Effector CD8-positive, alpha-beta T cell (primary cell): ENCODE data around the gene MYO3B.

Experiments
- DNase-seq: peaks from one replicate; lab custom pipeline; 2025; lab: John Stamatoyannopoulos, UW

MYO3B gene

DNA sequence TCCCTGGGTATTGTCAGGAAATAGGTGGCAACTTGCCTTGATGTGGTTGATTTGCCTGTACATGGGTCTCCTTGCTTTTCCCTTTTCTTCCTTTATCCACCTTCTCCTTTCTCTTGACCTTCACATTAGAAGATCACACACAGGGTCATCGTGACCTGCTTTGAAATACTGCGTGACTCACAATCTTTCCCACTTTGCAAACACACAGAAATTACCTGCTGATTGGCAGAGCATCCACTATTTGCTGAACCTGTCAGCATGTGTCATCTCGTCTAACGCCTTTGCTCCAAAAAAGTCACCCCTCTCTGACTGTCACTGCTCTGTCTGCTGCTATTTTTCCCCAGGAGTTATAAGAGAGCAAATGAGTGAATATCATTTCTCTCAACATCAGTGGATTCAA is 60.8 kb downstream of the MYO3B start:
- DNase-seq: no peak

DNA sequence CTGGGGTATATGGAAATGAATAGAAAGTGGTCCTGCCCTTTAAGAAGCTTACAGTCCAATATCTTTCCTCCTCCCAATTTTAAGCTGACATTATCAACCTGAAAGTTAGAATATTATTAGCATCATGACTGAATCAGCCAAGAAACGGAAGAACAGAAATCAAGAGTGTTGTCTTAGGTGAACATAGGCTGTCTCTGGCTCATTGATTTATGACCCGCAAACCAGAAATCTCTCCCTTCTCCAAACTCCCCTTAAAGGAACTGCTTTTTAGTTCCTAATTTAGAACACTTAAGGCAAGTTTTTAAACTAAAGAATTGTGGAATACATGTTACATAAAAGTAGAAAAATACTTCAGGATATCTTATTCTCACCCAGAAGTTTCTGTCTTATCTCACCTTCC is 62.7 kb downstream of the MYO3B start:
- DNase-seq: no peak

DNA sequence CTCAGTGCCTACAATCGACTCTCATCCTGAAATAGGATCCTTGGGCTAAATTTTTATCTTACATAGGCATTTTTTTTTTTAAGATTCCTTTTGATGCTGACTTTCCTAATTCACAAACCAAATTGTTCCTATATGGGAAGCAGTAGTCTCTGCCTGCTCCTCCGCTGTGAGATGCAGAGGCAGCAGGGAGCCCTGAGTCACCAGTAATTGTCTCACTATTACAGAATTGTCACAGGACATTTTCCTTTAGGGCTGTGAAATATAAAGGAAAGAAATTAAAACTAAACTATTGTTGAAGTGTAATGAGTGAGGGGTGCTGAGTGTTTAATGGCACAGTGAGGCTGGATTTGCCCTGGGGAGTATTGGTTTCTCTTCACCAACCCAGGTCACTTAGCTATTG is 63.8 kb downstream of the MYO3B start:
- no peak for DNase-seq

DNA sequence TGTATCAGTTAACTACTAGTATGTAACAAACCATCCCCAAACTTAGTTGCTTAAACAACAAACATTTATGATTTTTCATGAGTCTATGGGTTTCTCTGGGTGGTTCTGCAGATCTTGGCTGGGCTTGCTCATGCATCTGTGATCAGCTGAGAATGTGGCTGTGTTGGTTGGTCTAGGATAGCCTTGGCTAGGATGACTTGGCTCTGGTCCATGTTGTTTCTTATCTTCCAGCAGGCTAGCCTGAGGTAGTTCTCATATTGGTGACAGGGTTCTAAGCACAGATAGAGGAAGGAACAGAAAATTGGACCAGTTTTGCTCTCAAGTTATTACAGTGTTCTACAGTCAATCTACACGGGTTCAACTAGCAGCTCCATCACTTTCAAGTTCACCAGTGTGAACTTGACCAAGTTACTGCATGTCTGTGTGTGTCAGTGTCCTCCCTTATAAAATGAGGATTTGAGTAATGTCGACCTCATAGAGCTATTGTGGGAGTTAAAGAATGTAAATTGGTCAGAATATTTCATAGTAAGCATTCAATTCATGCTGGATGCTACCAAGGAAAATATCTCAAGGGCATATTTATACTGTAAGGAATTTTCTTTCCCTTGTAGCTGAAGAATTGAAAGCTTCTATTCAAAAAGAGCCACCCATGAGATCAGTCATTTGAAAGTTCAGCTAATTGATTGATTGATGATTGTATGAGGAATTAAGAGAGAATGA is 65.3 kb downstream of the MYO3B start:
- DNase-seq: no peak

DNA sequence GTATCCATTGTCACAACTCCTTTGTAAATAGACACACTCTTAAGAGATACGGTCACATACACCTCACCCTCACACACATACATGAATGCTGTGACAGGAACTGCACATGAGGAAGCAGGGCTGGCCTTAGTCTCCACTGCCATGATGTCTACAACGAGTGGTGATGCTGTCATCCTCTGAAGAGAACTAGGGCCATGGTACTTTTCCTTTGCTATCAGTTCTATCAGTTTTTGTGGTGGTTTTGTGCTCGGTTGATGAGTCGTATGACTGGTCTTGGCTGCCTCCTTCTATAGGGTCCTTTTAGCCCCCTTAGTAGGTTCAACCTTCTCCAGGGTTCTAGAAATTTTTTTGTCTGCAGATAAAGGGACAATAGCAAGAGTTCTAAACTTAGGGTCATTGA is 66.0 kb downstream of the MYO3B start:
- no peak for DNase-seq

DNA sequence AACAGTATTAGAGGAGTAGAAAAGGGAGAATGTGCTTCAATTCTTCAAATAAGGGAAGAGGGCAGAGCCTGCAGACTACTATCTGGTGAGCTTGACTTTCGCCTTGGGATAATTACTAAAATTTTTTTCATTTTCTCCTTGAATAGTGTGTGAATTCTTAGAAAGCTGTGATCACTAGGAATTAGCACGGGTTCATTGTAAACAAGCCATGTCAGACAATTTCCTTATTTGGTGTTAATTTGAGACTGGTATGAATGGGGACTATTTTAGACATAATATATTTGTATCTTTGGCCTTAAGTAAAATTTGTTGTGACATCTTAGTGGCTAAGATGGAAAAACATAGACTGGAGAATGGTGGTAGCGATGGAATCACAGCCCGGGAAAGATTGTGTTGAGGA is 66.6 kb downstream of the MYO3B start:
- no peak for DNase-seq

DNA sequence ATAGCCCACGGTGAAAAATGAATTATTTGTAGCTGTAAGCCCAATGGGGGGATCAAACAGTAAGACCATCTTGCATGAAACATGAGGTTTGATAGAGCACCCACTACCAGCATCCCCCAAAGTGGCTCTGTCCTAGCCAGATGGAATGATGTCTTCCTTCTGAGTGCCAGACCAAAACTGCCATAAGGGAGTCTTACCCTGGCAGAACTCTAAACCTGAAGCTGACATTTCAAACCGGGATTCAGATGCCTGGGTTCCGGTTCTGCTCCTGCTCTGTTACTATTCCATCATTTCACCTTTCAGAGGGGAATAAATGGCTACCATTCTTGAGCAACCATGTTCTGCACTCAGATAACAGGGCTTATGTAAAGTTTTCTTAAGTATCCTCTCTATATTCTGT is 67.4 kb downstream of the MYO3B start:
- no peak for DNase-seq

DNA sequence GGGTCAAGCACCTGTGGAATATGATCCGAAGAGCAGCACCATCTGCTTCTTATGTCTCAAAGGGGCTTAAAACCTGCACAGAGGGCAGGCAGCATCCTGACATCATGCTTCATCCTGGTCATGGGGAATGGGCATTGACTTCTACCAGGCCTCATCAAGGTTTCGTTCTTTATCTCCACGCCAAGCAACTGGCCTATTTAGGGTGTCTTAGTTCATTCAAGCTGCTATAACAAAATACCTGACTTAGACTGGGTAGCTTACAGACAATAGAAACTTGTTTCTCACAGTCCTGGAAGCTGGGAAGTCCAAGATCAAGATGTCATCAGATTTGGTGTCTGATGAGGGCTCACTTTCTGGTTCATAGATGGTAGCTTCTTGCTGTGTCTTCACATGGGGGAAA is 69.4 kb downstream of the MYO3B start:
- DNase-seq: no peak

DNA sequence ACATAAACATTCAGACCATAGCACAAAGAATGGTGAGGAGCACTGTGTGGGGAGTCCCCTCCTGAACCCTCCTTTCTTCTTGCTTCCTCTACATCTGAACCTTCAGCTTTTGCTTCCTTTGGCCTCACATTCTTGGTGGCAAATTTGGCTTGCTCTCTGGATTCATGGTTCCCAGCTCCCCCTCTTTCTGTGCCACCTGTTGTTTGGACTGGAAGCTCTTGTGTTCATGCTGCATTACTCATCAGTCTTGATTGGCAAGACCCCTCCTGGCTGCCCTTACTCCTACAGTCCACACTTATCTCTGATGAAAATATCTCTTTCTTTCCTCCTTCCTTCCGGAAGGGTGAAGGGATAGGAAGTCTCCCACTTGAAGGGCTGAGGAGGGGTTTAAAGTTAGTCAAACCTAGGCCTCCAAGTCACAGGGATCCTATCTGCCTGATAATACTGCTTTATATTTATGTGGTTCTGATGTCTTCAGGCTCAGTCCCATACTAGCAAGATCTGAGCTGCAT is 70.0 kb downstream of the MYO3B start:
- DNase-seq: no peak

DNA sequence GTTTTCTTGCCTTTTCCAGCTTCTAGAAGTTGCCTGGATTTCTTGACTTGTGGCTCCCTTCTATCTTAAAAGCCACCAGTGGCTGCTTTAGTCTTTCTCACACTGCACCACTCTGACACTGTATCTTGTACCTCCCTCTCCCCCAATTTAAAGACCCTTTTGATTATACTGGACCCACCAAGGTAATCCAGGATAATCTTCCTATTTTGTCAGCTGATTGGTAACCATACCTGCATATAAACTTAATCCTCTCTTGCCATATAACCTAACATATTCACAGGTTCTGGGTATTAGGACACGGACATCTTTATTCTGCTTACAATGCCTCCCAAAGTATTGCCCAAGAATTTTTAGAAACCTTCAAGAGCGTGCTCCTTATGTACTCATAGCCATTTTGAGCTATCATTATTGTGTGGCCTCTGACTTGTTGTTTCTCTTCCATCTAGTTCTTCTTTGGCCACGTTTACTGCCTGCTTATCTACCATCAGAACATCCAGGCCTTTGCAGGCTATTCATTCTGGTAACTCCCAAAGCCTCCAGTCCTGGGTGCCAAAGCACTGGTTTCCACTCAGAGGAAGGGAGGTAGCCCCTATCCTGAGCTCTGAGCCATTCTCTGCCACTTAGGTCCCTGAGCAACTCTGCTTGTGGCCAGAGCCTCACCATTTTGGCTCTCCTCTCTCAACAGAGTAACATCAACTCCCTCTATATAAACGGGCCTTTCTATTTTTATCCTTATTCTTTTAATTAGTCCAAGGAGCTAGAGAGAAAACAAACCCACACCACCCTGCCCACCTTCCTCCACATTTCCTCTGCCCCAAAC is 70.8 kb downstream of the MYO3B start:
- no peak for DNase-seq

DNA sequence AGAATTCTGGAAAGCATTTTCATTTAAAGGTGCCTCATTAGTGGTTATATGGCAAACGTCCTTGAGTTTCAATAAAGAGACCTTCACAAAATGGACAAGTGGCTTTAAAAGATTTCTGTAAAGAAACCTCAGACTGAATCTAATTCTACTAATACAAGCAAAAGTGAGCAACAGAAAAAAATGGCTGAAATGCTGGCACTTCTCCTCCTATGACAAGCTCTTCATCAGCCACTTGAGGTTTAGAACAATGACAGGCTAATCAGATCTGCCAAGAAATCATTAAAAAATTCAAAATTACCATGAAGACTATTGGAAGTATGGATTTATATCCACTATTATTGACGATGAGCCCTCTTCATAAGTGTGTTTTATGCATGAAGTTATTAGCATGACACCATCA is 71.8 kb downstream of the MYO3B start:
- DNase-seq: no peak

DNA sequence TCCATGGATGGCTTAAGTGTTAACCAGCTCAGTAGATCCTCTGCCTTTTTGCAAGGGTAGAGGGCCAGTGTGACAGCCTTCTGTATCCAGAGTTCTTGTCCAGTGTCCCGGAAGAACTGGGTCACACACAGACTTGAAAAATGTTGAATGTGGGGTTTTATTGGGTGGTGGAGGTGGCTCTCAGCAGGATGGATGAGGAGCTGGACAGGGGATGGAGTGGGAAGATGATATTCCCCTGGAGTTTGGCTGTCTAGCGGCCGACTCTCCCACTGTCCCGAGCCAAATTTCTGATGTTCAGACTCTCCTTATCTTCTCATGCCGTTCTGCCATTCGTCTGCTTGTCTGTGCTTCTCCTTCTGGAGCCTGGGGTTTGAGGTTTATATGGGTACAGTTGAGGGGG is 72.6 kb downstream of the MYO3B start:
- no peak for DNase-seq

DNA sequence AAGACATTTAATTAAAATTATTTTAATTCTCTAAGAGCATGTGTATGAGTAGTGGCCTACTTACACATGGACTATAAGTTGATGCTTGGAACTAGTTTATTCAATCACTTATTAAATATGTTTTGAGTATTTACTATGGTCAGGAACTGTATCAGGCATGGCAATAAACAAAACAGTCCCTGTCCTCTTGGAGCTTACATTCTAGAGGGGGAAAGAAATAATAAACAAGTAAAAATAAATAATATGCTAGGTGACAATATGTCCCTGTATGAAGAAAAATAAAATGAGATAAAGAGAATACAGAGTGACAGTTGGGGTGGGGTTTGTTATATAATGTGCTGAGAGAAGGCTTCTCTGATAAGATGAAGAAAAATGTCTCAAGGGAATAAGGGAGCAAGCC is 74.5 kb downstream of the MYO3B start:
- no peak for DNase-seq

DNA sequence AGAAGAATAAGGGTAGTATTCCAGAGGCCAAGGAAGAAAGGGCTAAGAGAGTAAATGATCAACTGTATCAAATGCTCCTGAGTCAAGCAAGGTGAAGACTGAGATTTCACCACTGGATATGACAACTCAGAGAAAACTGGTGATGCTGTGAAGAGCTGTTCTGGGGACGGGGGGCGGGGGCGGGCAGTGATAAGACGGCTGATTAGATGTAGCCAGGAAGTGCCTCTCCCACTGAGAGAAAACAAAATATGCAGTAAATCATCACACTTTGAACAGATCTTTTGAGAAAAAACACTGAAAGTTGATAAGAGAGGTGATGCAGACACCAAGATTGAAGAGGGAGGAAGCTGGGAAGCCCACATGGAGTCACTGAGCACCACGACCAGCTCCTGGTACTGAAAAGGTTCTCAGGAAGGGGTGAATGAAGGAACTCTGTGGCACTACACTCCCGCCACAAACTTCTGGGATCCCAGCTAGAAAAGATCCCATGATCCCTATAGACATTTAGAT is 75.8 kb downstream of the MYO3B start:
- no peak for DNase-seq

DNA sequence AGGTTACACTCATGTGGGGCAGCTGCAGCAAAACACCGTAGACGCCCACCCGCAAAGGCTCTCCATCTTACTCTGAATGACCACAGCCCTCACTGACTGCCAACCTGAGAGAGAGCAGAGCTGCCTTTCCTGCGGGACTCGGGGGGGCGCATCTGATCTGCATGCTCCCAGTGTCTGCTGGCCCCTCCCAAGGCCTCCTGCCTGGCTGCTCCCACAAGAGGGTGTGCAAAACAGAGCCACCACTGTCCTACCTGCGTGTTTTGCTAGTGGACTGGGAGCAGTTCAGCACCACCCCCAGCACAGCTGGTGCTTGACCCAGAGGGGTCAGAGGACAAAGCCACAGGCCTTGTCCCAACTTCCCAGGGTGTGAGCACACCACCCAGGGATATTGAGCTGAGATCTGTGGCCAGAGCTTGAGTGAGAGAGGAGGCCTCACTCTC is 76.4 kb downstream of the MYO3B start:
- no peak for DNase-seq

DNA sequence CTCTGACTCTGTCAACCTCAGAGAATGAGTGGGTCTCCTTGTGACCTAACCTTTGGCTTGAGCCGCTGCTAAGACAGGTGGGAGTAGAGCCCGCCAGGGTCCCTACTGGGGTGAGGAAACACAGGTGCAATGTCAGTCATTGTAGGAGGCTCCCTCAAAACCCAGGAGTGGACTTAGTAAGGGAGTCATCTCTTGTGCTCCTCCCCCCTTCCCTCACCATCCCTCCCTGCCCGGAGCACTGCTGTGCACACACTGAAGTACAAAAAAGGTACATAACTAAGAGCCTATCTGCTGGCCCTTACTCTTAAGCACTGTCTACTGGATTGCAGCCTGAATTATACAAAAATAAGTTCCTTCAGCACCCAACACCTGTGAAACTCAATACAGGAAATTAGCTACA is 77.2 kb downstream of the MYO3B start:
- no peak for DNase-seq

DNA sequence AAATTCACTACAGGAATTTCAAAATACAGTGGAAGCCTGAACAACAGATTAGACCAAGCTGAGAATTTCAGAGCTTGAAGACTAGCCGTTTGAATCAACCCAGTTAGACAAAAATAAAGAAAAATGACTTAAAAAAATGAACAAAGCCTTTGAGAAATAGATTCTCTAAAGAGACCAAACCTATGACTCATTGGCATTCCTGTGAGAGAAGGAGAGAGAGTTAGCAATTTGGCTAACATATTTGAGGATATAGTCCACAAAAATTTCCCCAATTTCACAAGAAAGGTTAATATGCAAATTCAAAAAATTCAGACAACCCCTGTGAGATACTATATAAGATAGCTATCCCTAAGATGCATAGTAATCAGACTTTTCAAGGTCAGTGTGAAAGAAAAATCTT is 78.0 kb downstream of the MYO3B start:
- no peak for DNase-seq

DNA sequence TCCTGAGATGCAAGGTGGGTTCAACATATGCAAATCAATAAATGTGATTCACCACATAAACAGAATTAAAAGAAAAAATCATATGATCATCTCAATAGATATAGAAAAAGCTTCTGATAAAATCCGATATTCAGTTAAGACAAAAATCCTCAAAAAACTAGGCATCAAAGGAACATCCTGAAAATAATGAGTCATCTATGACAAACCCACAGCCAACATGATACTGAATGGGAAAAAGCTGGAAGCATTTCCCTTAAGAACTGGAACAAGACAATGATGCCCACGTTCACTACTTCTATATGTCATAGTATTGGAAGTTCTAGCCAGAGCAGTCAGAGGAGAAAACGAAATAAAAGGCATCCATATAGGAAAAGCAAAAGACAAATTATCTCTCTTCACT is 80.4 kb downstream of the MYO3B start:
- DNase-seq: no peak

DNA sequence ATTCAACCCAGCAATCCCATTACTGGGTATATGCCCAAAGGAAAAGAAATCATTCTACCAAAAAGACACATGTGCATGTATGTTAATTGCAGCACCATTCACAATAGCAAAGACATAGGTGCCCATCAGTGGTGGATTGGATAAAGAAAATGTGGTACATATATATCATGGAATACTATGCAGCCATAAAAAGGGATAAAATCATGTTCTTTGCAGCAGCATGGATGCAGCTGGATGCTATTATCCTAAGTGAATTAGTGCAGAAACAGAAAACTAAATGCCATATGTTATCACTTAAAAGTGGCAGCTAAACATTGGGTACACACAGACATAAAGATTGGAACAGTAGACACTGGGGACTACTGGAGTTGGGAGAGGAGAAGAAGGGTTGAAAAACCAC is 82.2 kb downstream of the MYO3B start:
- DNase-seq: no peak

DNA sequence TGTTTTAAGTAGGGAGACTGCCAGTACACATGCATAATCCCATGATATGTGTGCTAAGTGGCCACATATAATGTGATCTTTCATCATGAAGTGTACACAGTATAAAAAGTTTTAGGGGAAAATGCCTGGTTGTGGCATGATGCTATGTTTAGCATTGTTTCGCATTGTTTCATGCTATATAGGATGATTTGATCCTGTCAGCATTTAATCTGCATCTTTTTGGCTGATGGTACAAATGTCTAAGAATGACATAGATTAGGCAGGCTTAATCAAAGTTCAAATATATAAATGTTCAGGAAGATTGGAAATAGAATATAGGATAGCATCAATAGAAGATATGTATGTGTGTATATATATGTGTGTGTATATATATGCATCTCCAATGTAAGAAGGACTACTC is 83.6 kb downstream of the MYO3B start:
- no peak for DNase-seq

DNA sequence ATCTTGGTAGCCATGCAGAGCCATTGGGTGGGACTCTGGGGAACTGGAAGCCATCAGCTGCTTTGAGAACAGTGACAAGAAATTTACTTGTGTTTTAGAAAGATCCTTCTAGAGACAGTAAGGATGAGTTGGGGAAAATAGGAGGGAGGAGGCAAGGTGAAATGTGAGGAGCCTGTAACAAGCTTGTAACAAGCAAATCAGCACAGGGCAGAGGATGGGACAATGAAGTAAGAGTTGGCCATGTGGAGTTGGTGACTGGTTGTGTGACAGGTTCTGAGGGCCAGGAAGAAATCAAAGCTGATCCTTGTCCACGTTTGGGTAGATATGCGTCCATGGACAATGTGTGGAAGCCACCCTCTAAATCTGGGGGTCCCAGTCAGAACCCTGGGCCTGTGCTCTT is 84.4 kb downstream of the MYO3B start:
- DNase-seq: no peak

DNA sequence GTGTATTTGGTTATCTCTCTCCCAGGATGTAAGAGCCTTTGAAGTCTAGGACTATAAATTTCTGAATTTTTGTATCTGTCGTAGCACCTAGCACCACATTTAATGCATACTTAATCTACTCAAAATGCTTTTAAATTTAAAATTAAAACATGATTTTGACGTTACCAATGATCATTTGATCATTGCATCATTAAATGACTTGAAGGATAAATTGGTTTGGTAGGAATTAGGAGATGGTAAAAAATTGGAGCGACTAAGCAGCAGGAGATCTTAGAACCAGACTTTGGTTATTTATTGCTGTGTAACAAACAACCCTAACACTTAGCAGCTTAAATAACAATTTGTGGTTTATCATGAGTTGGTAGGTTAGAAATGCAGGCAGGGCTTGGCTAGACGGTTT is 84.9 kb downstream of the MYO3B start:
- no peak for DNase-seq
